A549 (cell line): ENCODE data around the gene CELF2.

Source experiments
- BHLHE40 ChIP-seq: IDR thresholded peaks from 2 replicates; pipeline ENCODE4 v1.6.1; 2012; ENCODE audit warnings: low read depth, low read length, inconsistent platforms
- CHD4 ChIP-seq: fragments of 200-600 bp; sonication (generic); IDR thresholded peaks from 2 replicates; pipeline ENCODE4 v1.6.1; 2016; ENCODE audit warnings: antibody characterized with exemption, mild to moderate bottlenecking, borderline replicate concordance
- CTCF ChIP-seq: fragments of >200 bp; sonication (Bioruptor Twin); formaldehyde crosslinking; IDR thresholded peaks from 3 replicates; pipeline ENCODE4 v1.5.1; 2016
- E2F6 ChIP-seq: IDR thresholded peaks from 2 replicates; pipeline ENCODE4 v1.6.1; 2012; ENCODE audit warnings: low read depth, borderline replicate concordance
- KDM5A ChIP-seq: fragments of 200-600 bp; sonication (generic); IDR thresholded peaks from 2 replicates; pipeline ENCODE4 v1.6.1; 2016; ENCODE audit warnings: antibody characterized with exemption, mild to moderate bottlenecking
- MAX ChIP-seq: IDR thresholded peaks from 2 replicates; pipeline ENCODE4 v1.6.1; 2012
- MAZ ChIP-seq: fragments of 150-350 bp; IDR thresholded peaks from 2 replicates; pipeline ENCODE4 v1.6.1; 2014; ENCODE audit warnings: antibody characterized with exemption, low read depth, low read length, borderline replicate concordance
- PHF8 ChIP-seq: fragments of 200-600 bp; sonication (generic); IDR thresholded peaks from 2 replicates; pipeline ENCODE4 v1.6.1; 2016; ENCODE audit warnings: low read depth, mild to moderate bottlenecking, antibody characterized with exemption, moderate library complexity, borderline replicate concordance
- SMC3 ChIP-seq: fragments of >200 bp; sonication (Bioruptor Twin); formaldehyde crosslinking; IDR thresholded peaks from 3 replicates; pipeline ENCODE4 v1.6.1; 2018; ENCODE audit warnings: inconsistent platforms

DNA sequence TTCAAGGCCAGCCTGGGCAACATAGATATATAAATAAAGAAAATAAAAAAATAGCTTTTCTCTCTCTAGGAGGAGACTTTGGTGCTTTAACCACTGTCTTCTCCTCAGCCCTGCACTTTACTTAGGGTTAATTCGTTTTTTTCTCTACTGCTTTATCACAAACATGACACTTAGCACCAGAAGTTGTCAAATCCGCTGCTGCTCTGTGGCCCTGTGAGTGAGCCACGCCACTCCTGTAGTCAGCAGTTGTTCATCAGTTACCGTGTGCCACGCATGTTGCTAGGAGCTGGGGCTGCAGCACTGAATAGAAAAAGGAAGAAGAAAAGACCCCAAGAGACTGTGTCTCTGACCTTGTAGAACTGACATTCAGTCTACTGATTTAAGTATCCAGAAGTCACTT, 232.6 kb downstream of the CELF2 start:
- TF ChIP-seq MAX, result no peak
- no peak for TF ChIP-seq SMC3
- TF ChIP-seq CTCF, result no peak
- no peak for TF ChIP-seq KDM5A
- TF ChIP-seq CHD4, result no peak
- no peak for TF ChIP-seq MAZ
- no peak for TF ChIP-seq BHLHE40
- no peak for TF ChIP-seq PHF8
- TF ChIP-seq E2F6, result no peak
